OCI-LY1 (cell line): ENCODE data around the gene EFCAB5.
A peak's percentile ranks its signal among the peaks of the same experiment; 100 is the strongest.

Experiments used
- H2AFZ ChIP-seq: fragments of 200-600 bp; sonication (generic), shearing (Covaris generic); 2 replicates; pipeline ENCODE4 v1.6.0; 2014; ENCODE audit warnings: antibody characterized with exemption, mild to moderate bottlenecking, low read length
- H3F3A ChIP-seq: fragments of 200-600 bp; sonication (generic), shearing (Covaris generic); 2 replicates; pipeline ENCODE4 v1.6.0; 2014; ENCODE audit warnings: mild to moderate bottlenecking, antibody characterized with exemption, low read length, moderate library complexity; ENCODE audit not compliant: insufficient read depth
- H3K27ac ChIP-seq: fragments of 200-600 bp; sonication (generic); 2 replicates; pipeline ENCODE4 v1.5.1; 2014; ENCODE audit warnings: low read length, mixed run types, mild to moderate bottlenecking, low read depth; ENCODE audit not compliant: poor library complexity, severe bottlenecking
- H3K27me3 ChIP-seq: fragments of 200-600 bp; sonication (generic); 2 replicates; pipeline ENCODE4 v1.6.0; 2014; ENCODE audit warnings: antibody characterized with exemption, mild to moderate bottlenecking, low read length, moderate library complexity; ENCODE audit not compliant: insufficient read depth
- H3K36me3 ChIP-seq: fragments of 200-600 bp; sonication (generic); 2 replicates; pipeline ENCODE4 v1.6.1; 2014; ENCODE audit warnings: mild to moderate bottlenecking, antibody characterized with exemption, low read length, moderate library complexity, mixed read lengths; ENCODE audit not compliant: insufficient read depth
- H3K4me1 ChIP-seq: fragments of 200-600 bp; sonication (generic); 2 replicates; pipeline ENCODE4 v1.5.1; 2014; ENCODE audit warnings: mild to moderate bottlenecking, low read length, moderate library complexity; ENCODE audit not compliant: insufficient read depth, severe bottlenecking
- H3K4me2 ChIP-seq: fragments of 200-600 bp; sonication (generic), shearing (Covaris generic); 2 replicates; pipeline ENCODE4 v1.6.1; 2014; ENCODE audit warnings: low read length
- H3K4me3 ChIP-seq: fragments of 200-600 bp; sonication (generic); 2 replicates; pipeline ENCODE4 v1.5.1; 2014; ENCODE audit warnings: low read length, low read depth, mild to moderate bottlenecking, mixed read lengths; ENCODE audit not compliant: poor library complexity, severe bottlenecking
- H3K79me2 ChIP-seq: fragments of 200-600 bp; shearing (Covaris generic); 2 replicates; pipeline ENCODE4 v1.6.1; 2016; ENCODE audit warnings: mixed run types, low read length, mixed read lengths; ENCODE audit not compliant: insufficient read depth
- H3K9ac ChIP-seq: fragments of 200-600 bp; sonication (generic), shearing (Covaris generic); 2 replicates; pipeline ENCODE4 v1.6.1; 2014; ENCODE audit warnings: mild to moderate bottlenecking, low read length, mixed read lengths
- H3K9me2 ChIP-seq: fragments of 200-600 bp; sonication (generic), shearing (Covaris generic); 2 replicates; pipeline ENCODE4 v1.6.1; 2014; ENCODE audit warnings: low read depth, mild to moderate bottlenecking, low read length, mixed read lengths
- H3K9me3 ChIP-seq: fragments of 200-600 bp; shearing (Covaris generic); 2 replicates; pipeline ENCODE4 v1.6.1; 2014; ENCODE audit warnings: low read length, mixed read lengths
- H4K20me1 ChIP-seq: fragments of 200-600 bp; sonication (generic), shearing (Covaris generic); 2 replicates; pipeline ENCODE4 v1.6.0; 2016; ENCODE audit warnings: mild to moderate bottlenecking, low read length; ENCODE audit not compliant: insufficient read depth
- EZH2 ChIP-seq: fragments of 200-600 bp; sonication (generic), shearing (Covaris generic); IDR thresholded peaks from 2 replicates; pipeline ENCODE4 v1.8.0; 2017; ENCODE audit warnings: borderline replicate concordance, mixed run types, mild to moderate bottlenecking, antibody characterized with exemption, low read length, moderate library complexity, mixed read lengths
- TF ChIP-seq, protein P1 (sequence below): fragments of 200-600 bp; sonication (generic), shearing (Covaris generic); IDR thresholded peaks from 2 replicates; pipeline ENCODE4 v1.5.1; 2017; ENCODE audit warnings: mild to moderate bottlenecking, antibody characterized with exemption, low read length, moderate library complexity, mixed read lengths

Gene EFCAB5

DNA sequence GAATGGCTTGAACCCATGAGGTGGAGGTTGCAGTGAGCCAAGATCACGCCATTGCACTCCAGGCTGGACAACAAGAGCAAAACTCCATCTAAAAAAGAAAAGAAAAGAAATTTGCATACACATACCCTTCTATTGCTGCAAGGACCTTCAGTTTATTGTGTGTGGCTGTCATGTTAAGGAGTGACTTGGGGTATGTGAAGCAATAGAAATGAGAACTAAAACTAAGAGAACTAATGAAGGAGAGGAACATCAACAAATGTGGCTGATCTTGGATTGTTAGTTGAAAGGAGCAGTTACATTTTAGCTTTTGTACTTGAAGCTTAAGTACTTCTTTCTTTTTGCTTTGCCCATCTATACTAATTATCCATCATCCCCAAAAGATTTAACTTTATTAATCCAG is 162.5 kb downstream of the EFCAB5 start:
- Histone ChIP-seq H3K4me2 (no peak overlapping the region), H2AFZ (no peak overlapping the region), H3K9ac (no peak overlapping the region)

DNA sequence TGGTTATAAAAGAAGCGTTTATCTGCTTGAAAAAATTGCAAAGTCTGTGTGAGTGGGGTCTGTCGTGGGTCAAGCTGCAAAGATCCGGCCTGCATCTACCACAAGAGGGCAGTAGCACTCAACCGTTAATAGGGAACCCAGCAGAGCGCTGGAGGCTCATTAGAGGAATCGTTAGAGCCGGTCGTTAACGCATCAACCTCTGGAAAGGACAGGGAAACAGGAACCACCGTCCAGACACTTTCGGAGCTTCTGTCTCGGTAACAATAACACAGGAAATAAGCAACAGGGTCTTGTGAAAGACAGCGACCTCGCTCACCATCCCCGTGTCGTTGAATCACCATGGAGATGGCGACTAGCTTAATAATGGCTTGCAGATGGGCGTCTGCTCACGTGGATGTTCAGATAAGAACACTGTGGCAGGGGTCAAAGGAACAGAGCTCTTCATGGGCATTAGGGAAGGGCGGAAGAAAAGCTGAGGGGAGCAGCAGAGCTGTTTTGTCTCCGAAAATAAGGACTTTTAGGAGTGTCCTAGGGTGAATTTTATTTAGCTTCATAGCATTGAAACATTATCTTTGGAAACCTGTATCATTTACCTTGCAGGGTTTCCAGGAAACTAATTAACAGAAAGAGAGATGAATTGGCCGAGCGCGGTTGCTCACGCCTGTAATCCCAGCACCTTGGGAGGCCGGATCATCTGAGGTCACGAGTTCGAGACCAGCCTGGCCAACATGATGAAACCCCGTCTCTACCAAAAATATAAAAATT is 163.3 kb downstream of the EFCAB5 start:
- peaks cover 5% of the 10 kb centered on the region for H3K4me1 ChIP-seq
- peak overlapping the region; percentile 59 for H3K4me3 ChIP-seq
- no peaks in the 10 kb centered on the region for H3K9me2 ChIP-seq
- no peak overlapping the region; the same call in 1 of the 2 replicates for H3K9ac ChIP-seq
- H4K20me1 ChIP-seq: no peaks in the 10 kb centered on the region
- H3K27me3 ChIP-seq: no peaks in the 10 kb centered on the region
- H3K36me3 ChIP-seq: no peaks in the 10 kb centered on the region; the same call in 1 of the 2 replicates
- peak overlapping the region; percentile 83 for H3K4me2 ChIP-seq
- no peak for TF ChIP-seq EZH2
- TF ChIP-seq, protein P1, sequence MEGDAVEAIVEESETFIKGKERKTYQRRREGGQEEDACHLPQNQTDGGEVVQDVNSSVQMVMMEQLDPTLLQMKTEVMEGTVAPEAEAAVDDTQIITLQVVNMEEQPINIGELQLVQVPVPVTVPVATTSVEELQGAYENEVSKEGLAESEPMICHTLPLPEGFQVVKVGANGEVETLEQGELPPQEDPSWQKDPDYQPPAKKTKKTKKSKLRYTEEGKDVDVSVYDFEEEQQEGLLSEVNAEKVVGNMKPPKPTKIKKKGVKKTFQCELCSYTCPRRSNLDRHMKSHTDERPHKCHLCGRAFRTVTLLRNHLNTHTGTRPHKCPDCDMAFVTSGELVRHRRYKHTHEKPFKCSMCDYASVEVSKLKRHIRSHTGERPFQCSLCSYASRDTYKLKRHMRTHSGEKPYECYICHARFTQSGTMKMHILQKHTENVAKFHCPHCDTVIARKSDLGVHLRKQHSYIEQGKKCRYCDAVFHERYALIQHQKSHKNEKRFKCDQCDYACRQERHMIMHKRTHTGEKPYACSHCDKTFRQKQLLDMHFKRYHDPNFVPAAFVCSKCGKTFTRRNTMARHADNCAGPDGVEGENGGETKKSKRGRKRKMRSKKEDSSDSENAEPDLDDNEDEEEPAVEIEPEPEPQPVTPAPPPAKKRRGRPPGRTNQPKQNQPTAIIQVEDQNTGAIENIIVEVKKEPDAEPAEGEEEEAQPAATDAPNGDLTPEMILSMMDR: peak; percentile 90
- no peak overlapping the region for H3K27ac ChIP-seq
- H3K79me2 ChIP-seq: no peaks in the 10 kb centered on the region
- peaks cover 4% of the 10 kb centered on the region; the same call in 1 of the 2 replicates for H3K9me3 ChIP-seq
- no peaks in the 10 kb centered on the region for H3F3A ChIP-seq
- peak overlapping the region; percentile 17; the same call in 1 of the 2 replicates for H2AFZ ChIP-seq

More for the DNA sequence above, 162.5 kb downstream of the EFCAB5 start:
- Histone ChIP-seq H3K4me1 (peaks cover 5% of the 10 kb centered on the region), H3K36me3 (no peaks in the 10 kb centered on the region; the same call in 1 of the 2 replicates), H4K20me1 (no peaks in the 10 kb centered on the region), H3K4me3 (no peak overlapping the region), H3F3A (no peaks in the 10 kb centered on the region), H3K27me3 (no peaks in the 10 kb centered on the region), H3K79me2 (no peaks in the 10 kb centered on the region), H3K9me3 (peaks cover 4% of the 10 kb centered on the region; the same call in 1 of the 2 replicates), H3K27ac (no peak overlapping the region), H3K9me2 (no peaks in the 10 kb centered on the region)
- no peak for TF ChIP-seq EZH2
- TF ChIP-seq, protein P1: no peak

DNA sequence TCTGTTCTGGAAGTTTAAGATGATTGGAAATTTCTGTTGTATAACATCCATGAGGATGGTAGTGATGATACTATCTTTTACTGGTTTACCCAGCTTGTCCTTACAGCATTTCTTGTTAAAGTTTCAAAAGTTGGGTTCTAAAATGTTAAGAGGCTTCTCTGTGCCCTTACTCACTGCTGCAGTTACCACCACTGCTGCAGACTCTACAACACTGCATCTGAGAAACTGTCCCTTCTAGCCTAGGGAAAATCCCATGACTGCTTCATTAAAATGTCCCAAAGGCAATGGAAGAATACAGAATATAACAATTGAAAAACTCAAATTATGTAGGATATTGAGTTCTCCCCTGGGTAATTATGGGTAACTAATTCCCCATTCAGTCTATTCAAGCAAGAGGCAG is 171.4 kb downstream of the EFCAB5 start:
- Histone ChIP-seq H3F3A (peaks cover 3% of the 10 kb centered on the region; the same call in 1 of the 2 replicates), H3K4me3 (no peak overlapping the region), H4K20me1 (no peaks in the 10 kb centered on the region), H3K9me2 (no peaks in the 10 kb centered on the region), H3K27me3 (no peaks in the 10 kb centered on the region), H3K4me2 (no peak overlapping the region), H2AFZ (no peak overlapping the region), H3K4me1 (peaks cover 3% of the 10 kb centered on the region), H3K79me2 (peaks cover 11% of the 10 kb centered on the region), H3K9me3 (peaks cover 2% of the 10 kb centered on the region; the same call in 1 of the 2 replicates), H3K27ac (no peak overlapping the region), H3K9ac (no peak overlapping the region), H3K36me3 (no peaks in the 10 kb centered on the region; the same call in 1 of the 2 replicates)
- TF ChIP-seq EZH2: no peak
- TF ChIP-seq, protein P1: no peak
